ENCODE results near the gene ZNF581.

Gene ZNF581

DNA sequence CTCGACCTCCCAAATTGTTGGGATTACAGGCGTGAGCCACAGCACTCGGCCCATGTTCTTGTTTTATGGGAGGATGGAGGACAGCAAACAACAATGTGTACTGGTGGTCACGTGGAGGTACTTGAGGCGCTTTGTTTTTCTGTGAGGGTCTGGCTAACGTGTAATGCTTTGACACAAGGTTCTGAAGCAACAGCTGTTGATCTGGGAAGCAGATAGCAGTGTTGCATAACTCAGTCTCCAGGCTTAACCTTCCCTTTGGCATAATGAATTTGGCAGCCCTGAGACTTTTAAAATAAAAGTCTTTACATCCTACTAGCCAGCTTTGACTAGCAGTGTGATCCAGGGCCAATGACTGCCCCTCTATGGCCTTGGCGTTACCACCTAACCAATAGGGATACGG lies 9.6 kb upstream of the ZNF581 start:
- DNase-seq, result no peak

DNA sequence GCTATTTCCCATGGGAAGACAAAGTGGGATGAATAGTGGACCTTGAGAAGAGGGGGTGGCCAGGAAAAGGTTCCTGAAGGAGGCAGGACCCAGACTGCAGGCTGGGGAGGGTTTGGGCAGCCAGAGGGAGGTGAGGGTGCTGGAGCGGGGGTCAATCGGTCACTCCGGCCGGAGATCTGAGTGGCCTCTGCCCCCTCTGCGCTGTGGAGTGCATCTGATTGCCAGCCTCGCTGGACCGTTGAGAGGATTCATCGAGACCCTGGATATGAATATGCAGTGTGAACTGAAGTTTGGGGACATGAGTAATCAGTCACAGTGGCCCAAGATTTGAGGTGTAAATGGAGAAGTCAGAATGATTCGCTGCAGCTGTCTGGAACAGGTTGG lies 8.1 kb upstream of the ZNF581 start:
- no peak for DNase-seq

DNA sequence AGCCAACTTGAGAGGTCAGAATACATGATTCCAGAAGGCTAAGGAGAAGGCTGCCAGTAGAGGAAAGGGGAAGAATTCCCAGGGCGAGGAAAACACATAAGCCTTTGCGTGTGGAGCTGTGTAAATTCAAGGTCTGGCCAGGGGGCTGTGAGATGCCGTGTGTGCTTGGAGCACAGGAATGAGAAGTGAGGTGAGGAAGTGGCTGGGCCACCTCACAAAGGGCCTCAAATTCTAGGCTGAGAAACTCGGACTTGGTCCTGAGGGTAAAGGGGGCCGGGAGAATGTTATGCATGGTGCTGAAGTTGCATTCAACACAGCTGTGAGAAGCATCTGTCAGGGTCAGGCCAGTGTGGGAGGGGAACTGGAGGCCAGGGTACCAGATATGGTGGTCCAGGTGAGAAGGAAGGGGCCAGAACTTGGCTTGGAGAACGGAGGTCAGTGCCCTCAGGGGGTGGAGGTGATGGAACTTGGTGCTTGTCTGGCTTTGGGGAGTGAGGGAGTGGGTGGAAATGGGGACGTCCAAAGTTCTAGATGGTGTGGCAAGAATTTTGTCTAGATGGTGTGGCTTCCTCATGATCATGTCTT lies 7.5 kb upstream of the ZNF581 start:
- no peak for DNase-seq

DNA sequence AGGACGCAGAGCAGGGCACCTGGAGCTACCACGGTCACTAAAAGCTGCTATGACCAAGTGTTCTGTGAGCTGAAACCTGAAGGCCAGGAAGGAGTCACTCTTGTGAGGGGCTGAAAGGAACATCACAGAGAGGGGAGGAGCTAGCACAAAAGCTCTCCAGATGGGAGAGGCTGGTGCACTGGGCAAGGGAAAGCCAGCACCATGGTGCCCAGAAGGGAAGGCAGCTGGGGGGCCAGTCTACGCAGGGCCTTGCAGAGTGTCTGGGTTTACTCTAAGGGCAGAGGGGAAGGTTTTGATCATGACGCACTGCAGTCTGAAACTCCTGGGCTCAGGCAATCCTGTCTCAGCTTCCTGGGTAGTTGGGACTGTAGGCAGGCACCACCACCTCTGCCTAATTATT lies 6.7 kb upstream of the ZNF581 start:
- DNase-seq, result no peak

DNA sequence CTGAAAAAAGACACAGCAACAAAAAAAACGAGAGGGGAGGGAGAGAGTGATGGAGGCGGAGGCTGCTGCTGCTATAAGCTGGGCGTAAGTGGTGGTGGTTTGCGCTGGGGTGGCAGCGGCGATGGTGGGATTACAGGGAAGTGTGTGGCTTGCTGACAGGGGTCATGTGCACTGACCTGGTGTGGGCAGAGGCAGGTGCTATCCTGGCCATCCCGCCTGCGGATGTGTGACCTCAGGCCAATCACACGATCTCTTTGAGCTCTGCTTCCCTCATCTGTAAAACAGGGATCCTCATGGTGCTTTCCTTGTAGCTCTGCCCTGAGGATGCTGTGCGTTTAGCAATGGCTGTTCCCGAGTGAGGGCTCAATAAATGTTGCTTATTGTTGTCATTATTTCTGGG lies 5.9 kb upstream of the ZNF581 start:
- no peak for DNase-seq

DNA sequence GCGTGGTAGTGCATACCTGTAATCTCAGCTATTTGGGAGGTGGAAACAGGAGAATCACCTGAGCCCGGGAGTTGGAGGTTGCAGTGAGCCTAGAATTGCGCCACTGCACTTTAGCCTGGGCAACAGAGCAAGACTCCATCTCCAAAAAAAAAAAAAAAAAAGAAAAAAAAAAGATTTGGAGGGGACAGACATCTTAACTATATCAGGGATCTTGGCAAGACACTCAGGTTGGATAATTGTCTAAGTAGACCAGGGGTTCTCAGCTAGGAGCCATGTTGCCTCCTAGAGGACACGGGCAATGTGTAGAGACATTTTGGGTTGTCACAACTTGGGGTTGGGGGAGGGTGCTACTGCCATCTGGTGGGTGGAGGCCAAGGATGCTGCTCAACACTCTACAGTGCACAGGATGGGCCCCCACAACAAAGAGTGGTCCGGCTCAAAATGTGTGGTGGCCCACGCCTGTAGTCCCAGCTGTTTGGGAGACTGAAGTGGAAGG lies 4.5 kb upstream of the ZNF581 start:
- DNase-seq, result peak; percentile 65

DNA sequence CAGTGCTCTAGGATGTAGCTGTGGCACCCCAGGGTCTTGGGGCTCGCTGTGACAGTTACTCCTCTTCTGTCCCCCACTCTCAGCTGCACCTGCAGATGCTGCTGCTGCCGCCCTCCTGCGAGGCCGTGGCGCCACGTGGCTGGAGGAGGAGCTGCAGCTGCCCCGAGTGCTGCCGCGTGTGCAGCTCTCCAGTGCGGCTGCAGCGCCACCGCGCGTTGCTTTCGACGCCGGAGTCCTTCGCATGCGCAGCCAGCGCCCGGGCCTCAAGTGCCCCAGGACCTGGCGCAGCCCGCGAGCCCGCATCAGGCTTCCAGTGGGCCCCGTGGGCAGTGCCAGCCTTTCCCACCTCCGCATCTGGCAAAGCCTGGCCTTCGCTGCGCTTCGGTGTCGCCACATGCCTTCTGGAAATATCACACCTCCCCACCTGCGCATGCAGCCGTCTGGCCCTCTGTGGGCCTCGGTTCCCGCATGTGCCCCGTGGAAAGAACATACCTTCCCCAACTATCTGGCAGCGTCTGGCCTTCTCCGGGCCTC lies 3.3 kb upstream of the ZNF581 start:
- DNase-seq, result peak; percentile 76

DNA sequence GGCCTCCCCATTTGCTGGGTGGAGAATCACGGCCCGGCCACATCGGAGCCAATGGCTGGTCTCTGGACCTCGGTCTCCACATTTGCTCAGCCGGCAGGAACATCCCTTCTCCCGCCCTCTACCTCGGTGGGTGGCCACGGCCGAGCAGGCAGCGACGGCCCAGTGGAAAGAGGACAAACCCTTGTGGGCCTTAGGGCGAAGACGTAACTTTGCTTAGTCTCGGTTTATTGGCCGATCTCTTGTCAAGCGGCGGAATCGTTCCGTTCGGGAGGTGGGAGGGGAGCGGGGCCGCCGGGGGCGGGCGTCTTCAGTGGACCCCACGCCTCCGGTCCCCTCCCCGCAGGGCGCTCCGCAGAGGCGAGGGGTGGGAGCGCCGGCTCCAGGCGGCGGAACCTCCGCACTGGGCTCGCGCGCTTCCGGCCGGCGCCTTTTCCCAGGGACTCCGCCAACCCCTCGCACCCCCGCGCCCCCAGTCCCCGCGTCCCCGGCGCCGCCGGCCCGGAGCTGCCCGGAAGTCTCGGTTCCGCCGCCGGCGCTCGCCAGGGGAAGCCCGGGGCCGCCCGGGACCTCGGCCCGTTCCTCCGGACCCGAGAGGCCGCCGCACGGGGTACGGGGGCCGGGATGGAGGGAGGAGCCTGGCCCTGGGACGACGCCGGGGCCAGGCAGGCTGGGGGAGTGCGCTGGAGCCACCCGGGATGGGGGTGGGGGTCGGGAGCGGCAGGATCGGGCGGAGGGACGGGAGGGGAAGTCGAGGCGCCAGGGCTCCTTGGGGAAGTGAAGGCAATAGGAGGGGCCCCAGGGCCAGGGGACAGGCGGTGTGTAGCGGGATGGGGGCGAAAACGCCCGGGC lies 2.6 kb upstream of the ZNF581 start, which contains the start of gene ZNF580:
Gene ZNF580, plus strand, starts transcription at position 426 of the 849 bp plus-strand sequence. CDS start 1,507 bp downstream, outside the sequence.
- peak; percentile 70 for DNase-seq

DNA sequence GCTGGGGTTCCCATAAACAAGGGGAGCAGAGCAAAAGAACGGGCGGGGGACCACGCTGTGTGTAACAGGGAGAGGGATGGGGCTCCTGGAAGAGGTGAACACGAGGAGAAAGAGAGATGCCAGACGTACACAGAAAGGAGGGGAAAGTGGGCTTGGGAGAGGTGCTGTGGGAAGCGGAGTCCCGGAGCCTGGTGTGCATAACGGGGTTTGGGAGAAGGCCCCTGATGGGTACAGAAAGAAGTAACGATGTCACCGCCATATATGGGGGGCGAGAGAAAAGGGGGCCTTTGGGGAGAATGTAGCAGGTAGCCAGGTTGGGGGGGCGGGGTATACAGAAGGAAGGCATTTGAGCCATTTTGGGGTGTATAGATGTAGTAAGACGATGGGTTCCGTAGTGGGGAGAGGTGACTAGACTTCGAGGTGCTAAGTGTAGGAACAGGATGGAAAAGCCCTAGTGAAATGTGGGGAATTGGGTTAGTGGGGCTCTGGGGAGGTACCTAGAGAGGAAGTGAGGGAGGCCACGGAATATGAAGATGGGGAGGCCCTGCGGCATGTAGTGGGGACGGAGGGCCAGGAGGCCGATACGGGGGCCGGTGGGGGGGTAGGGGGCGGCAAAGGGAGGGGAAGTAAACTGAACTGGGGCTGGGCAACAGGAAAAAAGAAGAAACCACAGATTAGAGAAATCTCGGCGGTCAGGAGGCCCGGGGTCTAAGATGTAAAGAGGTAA lies 1.9 kb upstream of the ZNF581 start:
- DNase-seq, result no peak

DNA sequence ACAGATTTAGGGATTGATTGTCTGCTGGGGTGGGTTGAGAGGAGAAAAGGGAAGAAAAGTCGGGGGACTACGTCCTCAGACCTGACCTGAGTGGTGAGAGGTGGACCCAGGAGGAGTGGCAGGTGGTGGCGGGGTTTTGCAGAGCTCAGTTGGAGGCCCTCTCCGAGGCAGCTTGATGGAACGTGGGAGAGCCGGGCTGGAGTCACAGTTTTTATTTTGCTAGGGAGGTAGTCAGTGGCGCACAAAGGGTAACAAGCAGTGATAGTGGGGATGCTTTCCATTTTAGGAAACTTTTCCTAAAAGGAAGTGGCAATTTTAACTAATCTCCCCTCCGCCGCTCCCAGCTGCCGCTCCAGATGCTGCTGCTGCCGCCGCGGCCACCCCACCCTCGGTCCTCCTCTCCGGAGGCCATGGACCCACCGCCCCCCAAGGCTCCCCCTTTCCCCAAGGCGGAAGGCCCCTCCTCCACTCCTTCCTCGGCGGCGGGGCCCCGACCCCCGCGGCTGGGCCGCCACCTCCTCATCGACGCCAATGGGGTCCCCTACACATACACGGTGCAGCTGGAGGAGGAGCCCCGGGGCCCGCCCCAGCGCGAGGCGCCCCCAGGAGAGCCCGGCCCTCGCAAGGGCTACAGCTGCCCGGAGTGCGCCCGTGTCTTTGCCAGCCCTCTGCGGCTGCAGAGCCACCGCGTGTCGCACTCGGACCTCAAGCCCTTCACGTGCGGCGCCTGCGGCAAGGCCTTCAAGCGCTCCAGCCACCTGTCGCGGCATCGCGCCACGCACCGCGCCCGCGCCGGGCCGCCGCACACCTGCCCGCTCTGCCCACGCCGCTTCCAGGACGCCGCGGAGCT lies 1.1 kb upstream of the ZNF581 start:
- peak; percentile 46 for DNase-seq

DNA sequence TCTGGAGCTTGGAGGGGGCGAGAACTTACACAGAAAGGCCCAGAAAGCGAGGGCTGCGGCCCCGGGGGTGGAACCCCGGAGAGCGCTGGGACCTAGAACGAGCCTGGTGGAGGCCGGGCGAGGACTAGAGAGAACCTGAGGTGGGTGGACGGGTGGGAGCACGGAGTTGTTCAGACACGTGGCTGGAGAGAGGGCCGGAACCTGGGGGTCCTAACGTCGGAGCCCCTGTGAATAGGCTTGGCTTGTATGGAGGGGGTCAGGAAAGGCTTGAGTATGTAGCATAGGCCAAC lies 383 bp downstream of the ZNF581 start:
- no peak for DNase-seq

DNA sequence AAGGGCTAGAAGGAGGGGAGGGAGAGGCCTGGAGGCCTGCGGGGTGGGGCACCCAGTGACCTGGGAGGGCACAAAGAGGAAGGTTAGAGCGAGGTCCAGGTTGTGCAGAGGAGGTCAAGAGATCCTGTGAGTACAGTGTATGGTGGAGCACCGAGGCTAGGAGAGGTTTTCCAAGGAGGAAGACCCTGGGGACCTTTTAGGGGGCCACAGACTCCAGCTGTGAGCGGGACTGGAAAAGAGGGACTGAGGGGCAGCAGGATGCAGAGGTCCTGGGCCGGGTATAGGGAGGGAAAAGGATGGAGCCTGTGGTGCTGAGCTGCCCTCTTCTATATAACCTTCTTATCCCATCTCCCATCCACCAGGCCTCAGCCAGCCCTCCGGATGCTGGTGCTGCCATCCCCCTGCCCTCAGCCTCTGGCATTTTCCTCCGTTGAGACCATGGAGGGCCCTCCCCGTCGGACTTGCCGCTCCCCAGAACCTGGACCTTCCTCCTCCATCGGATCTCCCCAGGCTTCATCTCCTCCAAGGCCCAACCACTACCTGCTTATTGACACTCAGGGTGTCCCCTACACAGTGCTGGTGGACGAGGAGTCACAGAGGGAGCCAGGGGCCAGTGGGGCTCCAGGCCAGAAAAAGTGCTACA lies 863 bp downstream of the ZNF581 start:
- no peak for DNase-seq

DNA sequence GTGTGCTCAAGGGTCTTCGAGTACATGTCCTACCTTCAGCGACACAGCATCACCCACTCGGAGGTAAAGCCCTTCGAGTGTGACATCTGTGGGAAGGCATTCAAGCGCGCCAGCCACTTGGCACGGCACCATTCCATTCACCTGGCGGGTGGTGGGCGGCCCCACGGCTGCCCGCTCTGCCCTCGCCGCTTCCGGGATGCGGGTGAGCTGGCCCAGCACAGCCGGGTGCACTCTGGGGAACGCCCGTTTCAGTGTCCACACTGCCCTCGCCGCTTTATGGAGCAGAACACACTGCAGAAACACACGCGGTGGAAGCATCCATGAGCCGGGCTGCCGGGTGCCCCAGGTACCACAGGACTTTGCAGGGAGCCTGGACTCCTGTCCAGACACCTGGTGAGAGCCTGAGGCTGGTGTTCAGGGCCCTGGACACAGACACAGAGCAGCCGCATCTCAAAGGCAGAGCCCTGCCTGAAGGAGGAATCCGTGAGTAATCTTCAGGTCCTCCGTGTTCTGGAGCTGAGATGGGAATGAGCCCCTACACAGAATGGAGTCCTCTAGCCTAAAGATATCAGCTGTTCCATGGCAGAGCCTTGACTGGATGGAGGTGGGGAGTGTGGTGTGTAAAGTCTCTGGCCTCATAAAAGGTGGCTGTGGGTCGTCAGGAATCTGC lies 1.5 kb downstream of the ZNF581 start:
- no peak for DNase-seq

DNA sequence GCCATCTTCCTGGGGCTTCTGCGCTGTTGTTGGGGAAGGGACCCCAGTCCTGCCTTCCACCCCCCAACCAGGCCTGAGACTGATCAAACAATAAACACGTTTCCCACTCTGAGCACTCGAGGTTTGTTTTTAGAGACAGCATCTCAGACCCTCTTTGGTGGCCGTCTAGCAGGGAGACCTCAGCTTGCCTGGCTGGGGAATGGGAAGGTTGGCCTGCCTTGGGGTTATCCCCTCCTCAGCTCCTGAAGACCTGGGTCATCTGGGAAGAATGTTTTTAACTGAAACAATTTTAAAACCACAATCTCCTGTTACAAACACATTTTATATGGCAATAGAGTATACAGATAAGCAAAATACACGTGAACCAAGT lies 2.0 kb downstream of the ZNF581 start:
- DNase-seq, result no peak

DNA sequence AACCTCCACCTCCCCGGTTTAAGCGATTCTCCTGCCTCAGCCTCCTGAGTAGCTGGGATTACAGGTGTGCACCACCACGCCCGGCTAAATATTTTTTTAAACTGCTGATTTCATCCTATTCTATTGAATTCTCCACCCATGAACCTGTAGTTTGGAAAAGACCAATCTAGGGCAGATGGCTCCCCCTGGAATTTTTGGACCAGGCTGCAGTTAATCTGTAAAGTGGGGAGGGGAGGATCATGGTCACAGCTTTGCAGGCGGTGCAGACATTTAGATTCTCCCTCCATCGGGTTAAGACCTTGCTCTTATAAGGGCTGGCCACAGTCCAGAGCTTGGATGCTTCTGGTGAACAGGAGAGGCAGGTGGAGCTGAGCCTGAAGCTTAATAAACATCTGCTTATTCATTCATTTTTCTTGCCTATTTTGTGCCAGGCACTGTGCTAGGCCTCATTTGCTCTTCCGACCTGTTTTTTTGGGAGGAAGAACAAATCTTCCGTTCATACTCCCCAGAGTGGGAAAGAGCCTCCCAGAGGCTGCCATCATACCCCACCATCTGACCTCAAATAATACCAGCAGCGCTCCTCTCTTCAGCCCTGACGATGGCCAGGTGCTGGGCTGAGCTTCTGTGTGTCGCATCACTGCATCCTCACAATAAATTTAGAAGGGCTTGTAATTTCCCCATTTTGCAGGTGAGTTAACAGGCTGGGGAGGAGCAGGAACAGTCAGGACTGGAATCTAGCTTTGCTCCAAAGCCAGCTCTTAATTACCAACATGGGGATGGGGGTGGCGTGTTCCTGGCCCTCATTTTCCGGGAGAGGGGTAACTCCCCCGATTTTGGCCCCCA lies 3.7 kb downstream of the ZNF581 start:
- DNase-seq, result no peak

DNA sequence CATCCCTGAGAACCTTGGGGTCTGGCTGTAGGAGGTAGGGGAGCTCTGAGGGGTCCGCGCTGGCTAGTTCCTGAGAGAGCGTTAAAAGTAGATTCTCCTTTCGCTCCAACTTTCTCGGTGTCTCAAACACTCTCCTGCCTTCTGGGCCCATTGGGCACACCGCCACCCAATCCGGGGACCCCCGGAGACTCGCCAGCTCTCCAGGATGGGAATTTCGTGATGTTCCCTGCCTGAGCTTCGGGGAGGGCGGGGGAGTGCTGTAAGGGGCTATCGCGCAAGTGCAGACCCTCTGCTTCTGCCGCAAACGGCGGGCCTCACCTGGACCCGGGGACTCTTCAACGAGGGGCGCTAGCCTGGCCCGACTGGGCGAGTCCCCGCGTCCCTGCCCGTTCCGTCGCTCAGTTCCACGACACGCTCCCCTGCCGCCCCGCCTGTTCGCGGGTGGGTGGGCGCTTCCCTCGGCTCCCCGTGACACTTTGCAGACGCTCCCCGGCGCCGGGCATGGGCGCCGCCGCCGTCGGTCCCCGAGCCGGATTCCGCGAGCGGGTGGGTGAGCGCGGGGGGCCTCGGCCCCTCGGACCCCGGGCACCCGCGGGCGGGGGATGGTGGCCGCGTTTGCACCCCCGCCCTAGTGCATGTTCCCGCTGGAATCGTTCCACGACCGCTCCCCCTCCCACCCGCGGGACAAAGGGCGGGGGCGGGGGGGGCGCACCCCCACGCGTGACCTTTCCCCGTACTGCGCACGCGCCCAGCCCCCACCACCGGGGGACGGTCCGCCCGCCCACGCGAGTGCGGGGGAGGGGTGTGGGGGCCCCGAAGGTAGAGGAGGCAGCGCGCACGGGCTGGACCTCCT lies 4.5 kb downstream of the ZNF581 start, which contains the start of gene CCDC106:
Gene CCDC106, plus strand, starts transcription at position 481 of the 853 bp plus-strand sequence. CDS start 835 bp downstream, outside the sequence.
- peak; percentile 57 for DNase-seq

DNA sequence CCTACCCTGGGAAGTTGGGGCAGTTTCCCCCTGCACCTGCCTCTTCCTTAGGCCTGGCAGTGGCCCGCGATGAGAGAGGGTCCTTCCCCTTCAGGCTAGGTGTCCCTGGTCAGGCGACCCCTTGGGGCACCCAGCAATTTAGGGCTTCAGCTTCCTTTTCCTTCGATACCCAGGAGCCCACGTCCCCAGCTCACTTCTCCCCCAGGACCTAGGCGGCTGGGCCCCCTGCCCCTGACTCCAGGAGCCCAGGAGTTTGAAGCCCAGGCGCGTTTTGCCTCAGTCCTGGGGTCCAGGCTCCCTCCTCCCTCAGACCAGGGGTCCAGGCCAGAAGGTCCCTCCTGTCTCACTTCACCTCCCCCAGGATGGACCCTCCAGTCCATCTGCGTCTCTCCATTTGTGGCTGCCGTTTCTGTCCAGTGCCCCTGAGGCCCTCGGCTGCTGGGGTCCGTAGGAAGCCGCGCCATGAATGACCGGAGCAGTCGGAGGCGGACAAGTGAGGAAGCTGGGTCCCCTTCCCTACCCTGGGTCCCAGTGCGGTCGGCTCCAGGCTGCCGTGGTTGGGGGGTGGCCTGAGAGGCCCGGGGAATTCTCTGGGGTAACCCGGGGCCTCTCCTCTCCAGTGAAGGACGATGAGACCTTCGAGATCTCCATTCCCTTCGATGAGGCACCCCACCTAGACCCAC lies 5.3 kb downstream of the ZNF581 start:
- no peak for DNase-seq

DNA sequence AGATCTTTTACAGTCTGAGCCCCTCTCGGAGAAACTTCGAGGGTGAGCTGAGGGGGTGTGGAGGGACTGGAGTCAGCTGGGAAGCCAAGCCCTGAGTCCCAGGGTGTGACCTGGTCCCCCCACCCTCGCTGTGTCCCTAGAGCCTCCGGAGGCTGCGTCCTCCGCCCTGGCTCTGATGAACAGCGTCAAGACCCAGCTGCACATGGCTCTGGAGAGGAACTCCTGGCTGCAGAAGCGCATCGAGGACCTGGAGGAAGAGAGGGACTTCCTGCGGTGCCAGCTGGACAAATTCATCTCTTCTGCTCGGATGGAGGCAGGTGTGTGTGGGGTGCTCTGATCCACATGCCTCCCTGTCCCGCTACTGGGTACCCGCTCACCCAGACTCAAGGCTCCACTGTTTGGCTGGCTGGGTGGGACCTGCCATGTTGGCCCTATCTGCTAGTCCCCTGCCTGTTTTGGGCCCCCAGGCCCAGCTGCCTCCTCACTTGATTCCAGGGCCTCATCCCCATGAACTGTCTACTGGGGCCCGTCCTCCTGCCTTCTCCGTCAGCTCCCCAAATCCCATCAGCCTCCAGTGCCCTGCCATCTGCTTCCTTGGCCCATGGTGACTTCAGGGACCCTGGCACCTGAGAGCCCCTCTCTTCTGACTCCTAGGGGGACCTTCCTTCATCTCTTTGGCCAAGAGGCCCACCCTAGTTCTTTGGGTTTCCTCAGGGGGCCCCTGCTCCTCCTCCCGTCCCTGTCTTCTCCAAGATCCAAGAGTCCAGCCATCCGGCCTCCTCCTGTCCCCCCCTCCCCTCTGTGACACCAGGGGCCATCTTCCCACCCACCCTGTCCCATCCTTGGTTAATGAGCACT lies 6.0 kb downstream of the ZNF581 start:
- no peak for DNase-seq
